GM23338 (cell line): ENCODE data around the gene HS6ST3. TPM values are rescaled to one million over a fixed set of nuclear protein-coding genes. Genes with fewer than 3 reads are reported as not detected.
A peak's percentile ranks its signal among the peaks of the same experiment; 100 is the strongest.

Source experiments
- ATAC-seq: fragments of 200-7000 bp; cut with Tn5 transposase; 3 replicates; pipeline ENCODE4 v1.9.1; 2020
- DNase-seq: peaks from one replicate; pipeline ENCODE4 v3.0.0-alpha.2; 2015; ENCODE audit warnings: low spot score
- H2AFZ ChIP-seq: fragments of 200-600 bp; sonication (generic); 2 replicates; pipeline ENCODE4 v1.8.0; 2016; ENCODE audit warnings: antibody characterized with exemption, mild to moderate bottlenecking, moderate library complexity
- H3F3A ChIP-seq: fragments of 200-600 bp; sonication (generic); replicated peaks from 2 replicates; pipeline ENCODE4 v1.8.0; 2017; ENCODE audit warnings: antibody characterized with exemption, mixed run types, low read depth
- H3K27ac ChIP-seq: fragments of 200-600 bp; sonication (generic); 2 replicates; pipeline ENCODE4 v1.6.1; 2016; ENCODE audit warnings: low read depth
- H3K27me3 ChIP-seq: fragments of 200-600 bp; sonication (generic); 2 replicates; pipeline ENCODE4 v1.8.0; 2016; ENCODE audit warnings: mild to moderate bottlenecking, mixed run types, moderate library complexity; ENCODE audit not compliant: insufficient read depth
- H3K36me3 ChIP-seq: fragments of 200-600 bp; sonication (generic); 2 replicates; pipeline ENCODE4 v1.8.0; 2016; ENCODE audit warnings: mild to moderate bottlenecking; ENCODE audit not compliant: insufficient read depth
- H3K4me1 ChIP-seq: fragments of 200-600 bp; sonication (generic); 2 replicates; pipeline ENCODE4 v1.8.0; 2016; ENCODE audit warnings: mild to moderate bottlenecking, moderate library complexity; ENCODE audit not compliant: insufficient read depth
- H3K4me2 ChIP-seq: fragments of 200-600 bp; sonication (generic); 2 replicates; pipeline ENCODE4 v1.7.1; 2017; ENCODE audit warnings: mixed run types
- H3K4me3 ChIP-seq: fragments of 200-600 bp; sonication (generic); 2 replicates; pipeline ENCODE4 v1.6.1; 2016; ENCODE audit warnings: mixed run types
- H3K79me2 ChIP-seq: fragments of 200-600 bp; sonication (generic); replicated peaks from 2 replicates; pipeline ENCODE4 v1.8.0; 2017; ENCODE audit warnings: mild to moderate bottlenecking; ENCODE audit not compliant: insufficient read depth
- H3K9me2 ChIP-seq: fragments of 200-600 bp; sonication (generic); 2 replicates; pipeline ENCODE4 v1.8.0; 2017; ENCODE audit not compliant: insufficient read depth
- H4K20me1 ChIP-seq: fragments of 200-600 bp; sonication (generic); replicated peaks from 2 replicates; pipeline ENCODE4 v1.8.0; 2017; ENCODE audit warnings: mild to moderate bottlenecking; ENCODE audit not compliant: insufficient read depth
- H3K27ac Mint-ChIP-seq: 2 replicates; pipeline ENCODE4 v1.8.0; 2020; ENCODE audit warnings: inconsistent platforms, mild to moderate bottlenecking, moderate library complexity, mixed read lengths
- H3K27me3 Mint-ChIP-seq: 3 replicates; pipeline ENCODE4 v1.8.0; 2022; ENCODE audit warnings: low read depth, mild to moderate bottlenecking, moderate library complexity, mixed read lengths, inconsistent platforms; ENCODE audit not compliant: insufficient read depth, poor library complexity
- H3K36me3 Mint-ChIP-seq: 3 replicates; pipeline ENCODE4 v1.8.0; 2021; ENCODE audit warnings: low read depth, mild to moderate bottlenecking, inconsistent platforms, moderate library complexity, mixed read lengths
- H3K4me1 Mint-ChIP-seq: 3 replicates; pipeline ENCODE4 v1.8.0; 2020; ENCODE audit warnings: mild to moderate bottlenecking, inconsistent platforms, mixed read lengths
- H3K4me3 Mint-ChIP-seq: 3 replicates; pipeline ENCODE4 v1.8.0; 2021; ENCODE audit warnings: moderate library complexity, mild to moderate bottlenecking, inconsistent platforms, mixed read lengths
- H3K9me3 Mint-ChIP-seq: 3 replicates; pipeline ENCODE4 v1.8.0; 2020; ENCODE audit warnings: moderate library complexity, mild to moderate bottlenecking, inconsistent platforms, mixed read lengths
- CREB1 ChIP-seq: fragments of 250-450 bp; sonication (Bioruptor Pico); IDR thresholded peaks from 2 replicates; pipeline ENCODE4 v1.5.0; 2020; ENCODE audit warnings: low read depth, mild to moderate bottlenecking, moderate library complexity
- CTCF ChIP-seq, 2 experiments: fragments of 200-600 bp in 1 of 2; sonication (generic) in 1 of 2; conservative IDR thresholded peaks; 2 replicates each; pipeline versions ENCODE4 v1.5.1 to v1.6.1; 2016 to 2017; ENCODE audit warnings: antibody characterized with exemption in 2 of 2, low read depth in 2 of 2, mild to moderate bottlenecking in 2 of 2, moderate library complexity in 1 of 2
- ETS1 ChIP-seq: IDR thresholded peaks from 2 replicates; pipeline ENCODE4 v1.6.1; 2016; ENCODE audit warnings: antibody characterized with exemption
- EZH2 ChIP-seq: fragments of 200-600 bp; sonication (generic); IDR thresholded peaks from one replicate; pipeline ENCODE4 v1.8.0; 2017; ENCODE audit warnings: antibody characterized with exemption, mild to moderate bottlenecking, low read depth; ENCODE audit not compliant: unreplicated experiment
- EZH2phosphoT487 ChIP-seq: fragments of 200-600 bp; sonication (generic); IDR thresholded peaks from one replicate; pipeline ENCODE4 v1.8.1; 2018; ENCODE audit warnings: antibody characterized with exemption; ENCODE audit not compliant: unreplicated experiment
- JUNB ChIP-seq: IDR thresholded peaks from one replicate; pipeline ENCODE4 v1.6.1; 2016; ENCODE audit warnings: antibody characterized with exemption; ENCODE audit not compliant: unreplicated experiment
- NANOG ChIP-seq: IDR thresholded peaks from 2 replicates; pipeline ENCODE4 v1.6.1; 2016; ENCODE audit warnings: antibody characterized with exemption, borderline replicate concordance
- POLR2AphosphoS5 ChIP-seq: IDR thresholded peaks from 2 replicates; pipeline ENCODE4 v1.6.1; 2016; ENCODE audit warnings: antibody characterized with exemption, low read depth
- REST ChIP-seq: IDR thresholded peaks from one replicate; pipeline ENCODE4 v1.6.1; 2018; ENCODE audit warnings: antibody characterized with exemption; ENCODE audit not compliant: unreplicated experiment
- STAT1 ChIP-seq: IDR thresholded peaks from one replicate; pipeline ENCODE4 v1.6.1; 2016; ENCODE audit warnings: antibody characterized with exemption; ENCODE audit not compliant: unreplicated experiment
- ZNF114 ChIP-seq: fragments of 250-450 bp; sonication (Bioruptor Pico); IDR thresholded peaks from 2 replicates; pipeline ENCODE4 v1.5.0; 2020; ENCODE audit warnings: mild to moderate bottlenecking, moderate library complexity
- ZNF331 ChIP-seq: fragments of 250-450 bp; sonication (Bioruptor Pico); IDR thresholded peaks from 2 replicates; pipeline ENCODE4 v1.5.0; 2020; ENCODE audit warnings: low read depth, mild to moderate bottlenecking, moderate library complexity
- ZNF462 ChIP-seq: fragments of 250-450 bp; sonication (Bioruptor Pico); IDR thresholded peaks from 2 replicates; pipeline ENCODE4 v1.5.0; 2020; ENCODE audit warnings: mild to moderate bottlenecking, moderate library complexity
- polyA plus RNA-seq: library from polyadenylated mRNA; unstranded; fragments of >200 nt; fragmentation: Nextera tagmentation; extraction: Ambion mirVana; gene quantifications from 2 replicates; pipeline ENCODE4 v1.2.1, GENCODE V29; 2016
- total RNA-seq: library from RNA; depleted of rRNA; stranded (reverse); fragments of >200 nt; shearing (Covaris generic); gene quantifications from 2 replicates; pipeline ENCODE4 v1.2.3, GENCODE V29; 2014

HS6ST3 gene
- total and polyA plus RNA-seq, 2 experiments from 2014 or later = 0.52 to 0.80 TPM

- H3K79me2 ChIP-seq = no peaks in the 10 kb centered on the region
- no peaks in the 10 kb centered on the region for H3F3A ChIP-seq
- no peak overlapping the region for H3K4me3 ChIP-seq
- H3K9me2 ChIP-seq = peaks cover 7% of the 10 kb centered on the region; the same call in 1 of the 2 replicates
- TF ChIP-seq REST (no peak), EZH2 (no peak), NANOG (no peak), EZH2phosphoT487 (no peak), POLR2AphosphoS5 (no peak), ZNF462 (CRISPR knock-in tag) (no peak), CTCF (conservative IDR thresholded peaks at IDR 0.05; ENCODE audit: low read depth in 2 of 2) (no peak), JUNB (no peak), ZNF114 (CRISPR knock-in tag) (no peak), CREB1 (no peak), ETS1 (no peak), ZNF331 (CRISPR knock-in tag) (no peak), STAT1 (no peak)
- Mint-ChIP-seq H3K4me1 (peaks cover 4% of the 10 kb centered on the region), H3K4me3 (no peak overlapping the region), H3K27me3 (peaks cover 2% of the 10 kb centered on the region), H3K9me3 (no peaks in the 10 kb centered on the region), H3K36me3 (no peaks in the 10 kb centered on the region), H3K27ac (no peak overlapping the region)
- H2AFZ ChIP-seq = peak overlapping the region; percentile 59; the same call in 1 of the 2 replicates
- no peaks in the 10 kb centered on the region for H3K4me1 ChIP-seq
- H4K20me1 ChIP-seq = no peaks in the 10 kb centered on the region
- ATAC-seq (no peak), DNase-seq (no peak)
- H3K27me3 ChIP-seq = no peaks in the 10 kb centered on the region
- H3K27ac ChIP-seq = no peak overlapping the region
- H3K36me3 ChIP-seq = no peaks in the 10 kb centered on the region
- no peak overlapping the region for H3K4me2 ChIP-seq
These were observed 21.2 kb upstream of the HS6ST3 start for GRCh38 chr13:96068729-96069128.
